ENCODE results near the gene NLRP2B. TPM values are rescaled to one million over a fixed set of nuclear protein-coding genes. Genes with fewer than 3 reads are reported as not detected.

NLRP2B gene
- total and polyA plus RNA-seq, 2 of the 4 experiments (the other 2 are of a cell fraction) = not detected

- ChIA-PET POLR2A (ENCODE audit: unreplicated experiment) (no interaction called here), CTCF (no interaction called here)
- H2AFZ ChIP-seq (replicated peaks; ENCODE audit: low read length, poor library complexity) = no peak overlapping the region
- intact Hi-C loops (cut with micrococcal nuclease) = no loop called here
- H2BK20ac ChIP-seq (ENCODE audit: low read depth, low read length) = no peak overlapping the region
- H2AK9ac ChIP-seq (replicated peaks; ENCODE audit: low read depth, low read length, poor library complexity) = no peak overlapping the region
- H3K27me3 ChIP-seq (ENCODE audit: control insufficient read depth, insufficient read depth, low read length) = no peaks in the 10 kb centered on the region
- no peak overlapping the region for H3K18ac ChIP-seq (ENCODE audit: low read depth, low read length)
- H3K14ac ChIP-seq (replicated peaks; ENCODE audit: low read depth, low read length) = no peak overlapping the region
- ATAC-seq (ENCODE audit: low read depth) (no peak), DNase-seq (no peak)
- no peak overlapping the region for H3K4me3 ChIP-seq (ENCODE audit: insufficient read depth, low read depth, low read length)
- H3K9me3 ChIP-seq (ENCODE audit: control insufficient read depth, insufficient read depth, low read length) = no peaks in the 10 kb centered on the region
- H4K8ac ChIP-seq (ENCODE audit: low read depth in 2 of 2, low read length in 2 of 2) = no peak overlapping the region
- H2BK120ac ChIP-seq (ENCODE audit: low read depth, low read length) = no peak overlapping the region
- no peak overlapping the region for H3K9ac ChIP-seq (ENCODE audit: low read depth, low read length)
- H2BK15ac ChIP-seq (ENCODE audit: low read depth, low read length) = no peak overlapping the region
- dilution Hi-C loops (cut with HindIII; ENCODE audit: low sequenced_read_pairs, unreplicated experiment) = no loop called here
- H3K4ac ChIP-seq (ENCODE audit: low read depth, low read length) = no peak overlapping the region
- H2BK5ac ChIP-seq (ENCODE audit: low read depth, low read length, poor library complexity, severe bottlenecking) = no peak overlapping the region
- TF ChIP-seq FOS (IDR thresholded peaks at IDR 0.05; ENCODE audit: low read depth, low read length) (no peak), SMC3 (IDR thresholded peaks at IDR 0.05; ENCODE audit: low read depth, low read length) (no peak), MAZ (IDR thresholded peaks at IDR 0.05; ENCODE audit: borderline replicate concordance, low read depth, low read length) (no peak), RAD21 (IDR thresholded peaks at IDR 0.05; ENCODE audit: low read length) (no peak), MAFK (IDR thresholded peaks at IDR 0.05; ENCODE audit: low read depth, low read length) (no peak), ELK1 (IDR thresholded peaks at IDR 0.05; ENCODE audit: borderline replicate concordance, low read depth, low read length) (no peak), BHLHE40 (IDR thresholded peaks at IDR 0.05; ENCODE audit: low read depth, low read length) (no peak), RFX5 (IDR thresholded peaks at IDR 0.05; ENCODE audit: low read depth, low read length) (no peak), NFE2L2 (IDR thresholded peaks at IDR 0.05; ENCODE audit: low read depth, low read length) (no peak), MXI1 (IDR thresholded peaks at IDR 0.05; ENCODE audit: borderline replicate concordance, low read depth, low read length) (no peak), POLR2A (IDR thresholded peaks at IDR 0.05; ENCODE audit: low read depth, low read length) (no peak), CHD1 (IDR thresholded peaks at IDR 0.05; ENCODE audit: low read depth, low read length) (no peak), USF2 (IDR thresholded peaks at IDR 0.05; ENCODE audit: low read depth, low read length) (no peak), CEBPB (IDR thresholded peaks at IDR 0.05; ENCODE audit: low read depth, low read length) (no peak), RCOR1 (IDR thresholded peaks at IDR 0.05; ENCODE audit: insufficient replicate concordance, low read length) (no peak), CTCF (conservative IDR thresholded peaks at IDR 0.05; ENCODE audit: low read depth, low read length) (no peak)
- H3K27ac ChIP-seq (ENCODE audit: insufficient read depth, low read length) = no peak overlapping the region
- no CpG with 5 or more reads among the region's 4 CpGs for WGBS, 2 experiments (ENCODE audit: extremely low coverage in 2 of 2, insufficient read length in 1 of 2)
- H3K9me1 ChIP-seq (ENCODE audit: insufficient read depth, low read length) = no peaks in the 10 kb centered on the region
- H4K91ac ChIP-seq (ENCODE audit: insufficient read depth, low read depth, low read length) = no peak overlapping the region
- no peak overlapping the region for H3K4me2 ChIP-seq (ENCODE audit: low read depth, low read length)
- no peaks in the 10 kb centered on the region for H3K4me1 ChIP-seq (ENCODE audit: control insufficient read depth, insufficient read depth, low read length)
- H2AK5ac ChIP-seq (ENCODE audit: low read depth, low read length) = no peak overlapping the region
- no peaks in the 10 kb centered on the region for H3K36me3 ChIP-seq (ENCODE audit: control insufficient read depth, insufficient read depth, low read length)
- no peaks in the 10 kb centered on the region for H4K20me1 ChIP-seq (ENCODE audit: insufficient read depth, low read length)
- no peak overlapping the region for H3K23ac ChIP-seq (ENCODE audit: low read depth, low read length)
- in situ Hi-C loops (cut with MboI; ENCODE audit: low sequenced_read_pairs) = no loop called here
- H4K5ac ChIP-seq (ENCODE audit: low read depth, low read length) = no peak overlapping the region
- no peak overlapping the region for H3K56ac ChIP-seq (ENCODE audit: extremely low read depth, insufficient read depth, low read length)
- no TSS peak for BruUV-seq (replicated peaks)
- H3K79me1 ChIP-seq (ENCODE audit: low read depth in 1 of 2, low read length in 2 of 2) = no peaks in the 10 kb centered on the region
These were observed 39.4 kb downstream of the NLRP2B start for GRCh38 chrX:57640674-57641016.
